ENCODE measurements around the gene OR8H2.
"Not testable (repeated sequence)": the region's sequence is repeated elsewhere in the genome, so short reads cannot be mapped to it uniquely, and the experiment has no call there.

The OR8H2 gene, protein sequence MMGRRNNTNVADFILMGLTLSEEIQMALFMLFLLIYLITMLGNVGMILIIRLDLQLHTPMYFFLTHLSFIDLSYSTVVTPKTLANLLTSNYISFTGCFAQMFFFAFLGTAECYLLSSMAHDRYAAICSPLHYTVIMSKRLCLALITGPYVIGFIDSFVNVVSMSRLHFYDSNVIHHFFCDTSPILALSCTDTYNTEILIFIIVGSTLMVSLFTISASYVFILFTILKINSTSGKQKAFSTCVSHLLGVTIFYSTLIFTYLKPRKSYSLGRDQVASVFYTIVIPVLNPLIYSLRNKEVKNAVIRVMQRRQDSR

DNA sequence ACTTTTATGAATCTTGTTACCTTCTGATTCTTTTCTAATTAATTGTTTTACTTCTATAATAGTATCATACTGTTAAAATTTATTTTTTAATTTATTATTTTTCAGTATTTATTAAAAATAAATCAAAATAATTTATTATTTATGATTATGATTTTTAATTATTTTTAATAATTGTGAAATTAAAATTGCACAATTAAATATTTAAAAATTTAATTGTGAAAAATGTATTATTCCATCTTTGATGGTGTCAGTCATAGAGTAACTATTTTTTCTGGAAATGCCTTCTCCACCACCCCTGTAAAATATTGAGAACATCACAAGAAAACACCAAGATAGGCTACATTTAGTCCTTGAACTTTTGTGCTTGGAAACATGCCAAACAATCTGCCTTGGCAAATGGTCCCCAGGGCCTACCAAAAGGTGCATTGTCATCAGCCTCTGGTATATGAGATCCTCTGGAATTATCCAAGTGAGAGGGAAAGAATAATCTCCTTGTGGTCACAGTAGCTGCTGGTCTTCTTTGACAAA is at the start of gene OR8H2:
TSS of gene OR8H2 (plus strand) at position 478 of the 528 bp plus-strand sequence. CDS start 1,356 bp downstream, outside the sequence.
- no peak for DNase-seq

DNA sequence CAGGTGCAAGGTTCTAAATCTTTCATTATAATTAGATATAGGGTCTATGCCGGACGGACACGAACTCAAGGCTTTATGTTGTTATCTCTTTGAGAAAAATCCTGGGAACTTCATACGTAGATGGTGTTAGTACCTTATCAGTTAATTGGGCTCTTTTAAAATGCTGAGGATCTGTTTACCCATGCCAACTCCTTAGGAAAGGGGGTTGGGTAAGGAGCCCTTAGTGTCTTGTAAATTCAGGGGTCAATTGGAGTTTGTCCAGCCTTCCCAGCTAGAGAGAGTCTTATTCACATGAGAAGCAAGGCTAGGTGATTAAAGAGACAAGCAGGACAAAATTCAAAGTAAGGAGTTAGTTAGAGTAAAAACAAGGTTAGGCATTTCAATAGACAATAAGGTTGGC is 47.1 kb upstream of the OR8H2 start:
- not testable (repeated sequence) for DNase-seq

DNA sequence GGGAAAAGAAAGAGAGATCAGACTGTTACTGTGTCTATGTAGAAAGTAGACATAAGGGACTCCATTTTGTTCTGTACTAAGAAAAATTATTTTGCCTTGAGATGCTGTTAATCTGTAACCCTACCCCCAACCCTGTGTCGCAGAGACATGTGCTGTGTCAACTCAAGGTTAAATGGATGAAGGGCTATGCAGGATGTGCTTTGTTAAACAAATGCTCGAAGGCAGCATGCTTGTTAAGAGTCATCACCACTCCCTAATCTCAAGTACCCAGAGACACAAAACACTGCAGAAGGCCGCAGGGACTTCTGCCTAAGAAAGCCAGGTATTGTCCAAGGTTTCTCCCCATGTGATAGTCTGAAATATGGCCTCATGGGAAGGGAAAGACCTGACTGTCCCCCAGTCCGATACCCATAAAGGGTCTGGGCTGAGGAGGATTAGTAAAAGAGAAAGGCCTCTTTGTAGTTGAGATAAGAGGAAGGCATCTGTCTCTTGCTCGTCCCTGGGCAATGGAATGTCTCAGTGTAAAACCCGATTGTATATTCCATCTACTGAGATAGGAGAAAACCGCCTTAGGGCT is 45.7 kb upstream of the OR8H2 start:
- DNase-seq = not testable (repeated sequence)

DNA sequence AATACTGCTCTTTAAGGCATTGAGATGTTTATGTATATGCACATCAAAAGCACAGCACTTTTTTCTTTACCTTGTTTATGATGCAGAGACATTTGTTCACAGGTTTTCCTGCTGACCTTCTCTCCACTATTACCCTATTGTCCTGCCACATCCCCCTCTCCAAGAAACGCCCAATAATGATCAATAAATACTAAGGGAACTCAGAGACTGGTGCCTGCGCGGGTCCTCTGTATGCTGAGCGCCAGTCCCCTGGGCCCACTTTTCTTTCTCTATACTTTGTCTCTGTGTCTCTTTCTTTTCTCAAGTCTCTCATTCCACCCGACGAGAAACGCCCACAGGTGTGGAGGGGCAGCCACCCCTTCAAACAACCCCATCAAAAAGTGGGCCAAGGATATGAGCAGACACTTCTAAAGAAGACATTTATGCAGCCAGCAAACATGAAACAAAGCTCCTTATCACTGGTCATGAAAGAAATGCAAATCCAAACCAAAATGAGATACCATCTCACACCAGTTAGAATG is 45.2 kb upstream of the OR8H2 start:
- not testable (repeated sequence) for DNase-seq

DNA sequence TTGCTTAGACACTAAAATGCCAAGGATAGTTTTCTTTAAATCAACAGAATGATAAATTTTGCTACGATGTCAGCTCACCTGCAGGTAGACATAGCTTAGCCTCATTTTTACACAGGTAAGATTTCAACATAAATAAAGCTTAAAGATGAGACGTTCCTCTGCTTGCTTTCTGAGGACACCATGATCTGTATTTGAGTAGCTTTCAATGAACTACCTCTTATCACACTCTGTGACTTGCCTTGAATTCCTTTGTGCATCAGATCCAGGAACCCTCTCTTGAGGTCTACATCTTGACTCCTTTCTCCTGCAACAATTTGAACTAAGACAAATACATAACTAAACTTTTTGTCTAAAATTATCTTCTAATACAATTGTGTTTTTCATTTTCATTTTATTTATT is 36.5 kb upstream of the OR8H2 start:
- DNase-seq = no peak

DNA sequence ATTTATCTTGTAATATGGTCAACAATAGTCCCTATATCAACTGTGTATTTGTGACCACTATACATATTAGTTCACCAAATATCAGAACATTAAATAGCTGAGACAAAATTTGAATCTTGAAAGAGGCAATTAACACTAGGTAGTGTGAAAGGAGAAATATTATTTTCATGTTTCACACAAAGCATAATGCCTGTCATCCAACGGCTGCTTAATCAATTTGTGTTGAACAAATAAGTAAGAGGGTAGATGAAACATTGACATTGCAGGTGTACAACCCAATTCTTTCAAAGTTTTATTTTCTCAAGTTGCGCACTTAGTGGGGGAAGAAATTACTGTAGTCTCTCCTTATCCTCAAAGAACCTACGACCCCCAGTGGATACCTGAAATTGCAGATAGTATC is 13.8 kb upstream of the OR8H2 start:
- DNase-seq = no peak

DNA sequence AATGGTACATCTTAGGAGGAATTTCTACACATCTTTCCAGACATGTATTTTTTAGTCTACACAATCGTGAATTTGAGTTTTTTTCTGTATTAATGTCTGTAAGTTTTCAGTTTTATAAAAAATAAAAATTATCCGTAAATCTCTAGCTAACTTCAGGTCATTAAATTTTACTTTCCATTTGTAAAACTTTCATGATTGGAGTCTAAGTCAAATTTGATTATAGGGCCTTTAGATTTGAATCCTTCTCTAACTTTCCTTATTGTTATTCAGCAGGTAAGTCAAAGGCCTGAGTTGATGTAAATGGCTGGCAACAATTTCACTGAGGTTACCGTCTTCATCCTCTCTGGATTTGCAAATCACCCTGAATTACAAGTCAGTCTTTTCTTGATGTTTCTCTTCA is 10.5 kb upstream of the OR8H2 start, which contains the start of gene OR8I2:
TSS of gene OR8I2 (plus strand) at position 301 of the 400 bp plus-strand sequence. CDS start at position 301, 0 bp downstream.
- DNase-seq = no peak

DNA sequence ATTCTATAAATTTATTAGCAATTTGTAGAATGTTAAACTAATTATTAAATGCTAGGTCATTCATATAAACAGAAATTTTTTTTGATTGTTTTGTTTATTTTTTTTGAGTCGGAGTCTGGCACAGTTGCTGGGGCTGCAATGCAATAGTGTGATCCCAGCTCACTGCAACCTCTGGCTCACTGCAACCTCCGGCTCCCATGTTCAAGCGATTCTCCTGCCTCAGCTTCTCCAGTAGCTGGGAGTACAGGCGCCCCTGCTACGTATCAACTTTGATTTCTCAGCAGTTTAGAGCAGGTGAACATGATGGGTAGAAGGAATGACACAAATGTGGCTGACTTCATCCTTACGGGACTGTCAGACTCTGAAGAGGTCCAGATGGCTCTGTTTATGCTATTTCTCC is 18.6 kb downstream of the OR8H2 start, which contains the start of gene OR8H3:
TSS of gene OR8H3 (plus strand) at position 301 of the 400 bp plus-strand sequence. CDS start at position 301, 0 bp downstream.
- no peak for DNase-seq

DNA sequence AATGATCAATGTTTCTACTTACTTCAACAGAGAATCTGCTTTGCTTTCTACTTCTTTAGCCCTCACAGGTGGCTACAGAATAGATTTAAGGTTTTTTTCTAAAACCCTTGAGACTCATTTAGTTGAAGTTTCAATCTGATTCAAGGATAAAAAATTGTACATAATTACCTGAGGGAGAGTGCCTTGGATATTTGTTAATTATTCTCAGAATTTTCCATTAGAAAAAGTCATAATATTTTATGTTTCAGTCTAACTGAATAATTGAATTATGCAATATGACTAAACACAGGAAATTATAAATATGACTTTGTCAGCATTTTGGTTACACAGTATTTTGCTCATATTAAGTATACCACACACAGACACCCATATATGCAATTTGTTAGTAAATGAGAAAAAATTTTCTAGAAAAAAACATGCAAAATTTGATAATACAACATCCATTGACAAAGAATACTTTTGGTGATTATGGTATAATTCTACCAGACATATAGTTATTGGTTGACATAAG is 36.7 kb downstream of the OR8H2 start, which contains the start of gene OR8J3:
TSS of gene OR8J3 (minus strand) at position 51 of the 511 bp plus-strand sequence. CDS start 2,483 bp downstream, outside the sequence.
- DNase-seq = no peak

DNA sequence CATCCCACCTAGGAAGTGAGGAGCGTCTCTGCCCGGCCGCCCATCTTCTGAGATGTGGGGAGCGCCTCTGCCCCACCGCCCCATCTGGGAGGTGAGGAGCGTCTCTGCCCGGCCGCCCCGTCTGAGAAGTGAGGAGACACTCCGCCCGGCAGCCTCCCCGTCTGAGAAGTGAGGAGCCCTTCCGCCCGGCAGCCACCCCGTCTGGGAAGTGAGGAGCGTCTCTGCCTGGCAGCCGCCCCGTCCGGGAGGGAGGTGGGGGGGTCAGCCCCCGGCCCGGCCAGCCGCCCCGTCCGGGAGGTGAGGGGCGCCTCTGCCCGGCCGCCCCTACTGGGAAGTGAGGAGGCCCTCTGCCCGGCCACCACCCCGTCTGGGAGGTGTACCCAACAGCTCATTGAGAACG is 40.2 kb downstream of the OR8H2 start:
- DNase-seq = not testable (repeated sequence)

DNA sequence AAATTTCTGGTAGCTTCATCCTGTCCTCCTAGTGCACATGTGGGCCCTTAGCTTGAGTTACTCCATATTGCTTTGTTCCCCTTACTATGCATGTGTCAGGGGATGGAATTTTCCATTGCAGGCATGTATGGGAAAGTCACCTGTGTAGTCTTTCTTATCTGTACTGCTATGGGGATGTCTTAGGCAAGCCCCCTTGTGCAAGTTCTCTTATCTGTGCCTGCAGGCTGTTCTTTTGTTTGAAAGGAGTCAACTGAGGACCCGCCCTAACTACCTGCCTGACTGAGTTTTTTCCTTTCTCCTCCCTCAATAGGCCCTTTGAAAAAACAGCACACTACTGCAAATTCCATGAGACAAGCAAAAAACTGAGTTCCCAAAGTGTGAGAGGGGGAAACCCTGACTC is 47.9 kb downstream of the OR8H2 start:
- DNase-seq = no peak

DNA sequence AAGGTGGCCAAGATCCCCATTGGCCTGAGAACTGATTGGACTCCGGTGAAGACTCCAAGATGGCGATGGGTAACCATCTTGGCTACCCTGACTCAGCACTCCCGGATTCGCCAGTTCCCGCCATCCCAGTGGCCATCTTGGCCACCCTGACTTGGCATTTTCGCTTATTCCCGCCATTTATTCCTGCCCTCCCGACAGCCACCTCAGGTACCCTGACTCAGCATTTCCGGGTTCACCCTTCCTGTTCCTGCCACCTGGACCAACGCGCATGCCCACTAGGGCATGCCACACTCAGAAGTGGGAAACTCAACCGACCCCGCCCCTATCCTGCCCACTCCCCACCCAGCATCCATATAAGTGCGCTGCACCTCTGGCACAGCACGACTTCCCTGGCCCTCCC is 48.8 kb downstream of the OR8H2 start:
- no peak for DNase-seq

Measured in NCI-H2227 treated with DMSO at 0.1 percent for 48 hours (cell line).